ENCODE measurements around the gene PSMA4.

The PSMA4 gene

GRCh38 chr15:78573416-78573815, 33.2 kb downstream of the PSMA4 start:
- H3K36me3 ChIP-seq (ENCODE audit: control insufficient read depth in 1 of 2, insufficient read depth in 2 of 2, low read length in 2 of 2): no peaks in the 10 kb centered on the region
- no peak overlapping the region for H3K9ac ChIP-seq (ENCODE audit: low read length)
- no peak for DNase-seq
- H2BK12ac ChIP-seq (ENCODE audit: low read length): no peak overlapping the region
- H4K91ac ChIP-seq (ENCODE audit: low read depth, low read length): no peak overlapping the region
- H3K23ac ChIP-seq (ENCODE audit: low read length): no peak overlapping the region
- no CpG with 5 or more reads among the region's 4 CpGs for WGBS (ENCODE audit: extremely low coverage, insufficient coverage, insufficient read length)
- H2BK120ac ChIP-seq (ENCODE audit: insufficient read depth, low read length, poor library complexity): no peak overlapping the region
- no peak overlapping the region for H4K8ac ChIP-seq (ENCODE audit: low read depth, low read length)
- no peaks in the 10 kb centered on the region for H3K79me2 ChIP-seq (ENCODE audit: control insufficient read depth, insufficient read depth, low read length, poor library complexity)
- H2BK5ac ChIP-seq (ENCODE audit: low read depth, low read length, poor library complexity): no peak overlapping the region
- no peak overlapping the region for H2AFZ ChIP-seq (ENCODE audit: insufficient read depth, low read length, poor library complexity)
- H3K9me3 ChIP-seq (ENCODE audit: insufficient read depth, low read depth, low read length): no peaks in the 10 kb centered on the region
- H3K14ac ChIP-seq (ENCODE audit: low read length): no peak overlapping the region
- no peaks in the 10 kb centered on the region for H3K79me1 ChIP-seq (ENCODE audit: low read length)
- no peak overlapping the region for H3K18ac ChIP-seq (ENCODE audit: low read length)
- no peaks in the 10 kb centered on the region for H3K27me3 ChIP-seq (ENCODE audit: insufficient read depth, low read length)
- H3K4ac ChIP-seq (ENCODE audit: low read depth, low read length): no peak overlapping the region
- no peak overlapping the region for H2AK5ac ChIP-seq (ENCODE audit: low read length)
- no peak overlapping the region for H3K4me3 ChIP-seq (ENCODE audit: low read depth, low read length)
- no peak overlapping the region for H3K4me2 ChIP-seq (ENCODE audit: low read length)
- H3K27ac ChIP-seq (ENCODE audit: low read depth, low read length): no peak overlapping the region
- H3K4me1 ChIP-seq (ENCODE audit: control insufficient read depth in 1 of 2, insufficient read depth in 2 of 2, low read length in 2 of 2): no peaks in the 10 kb centered on the region
- no peak overlapping the region for H4K12ac ChIP-seq (ENCODE audit: low read depth, low read length)

- H3K14ac ChIP-seq (ENCODE audit: low read length): no peak overlapping the region
- no peak overlapping the region for H4K8ac ChIP-seq (ENCODE audit: low read depth, low read length)
- H2AFZ ChIP-seq (ENCODE audit: insufficient read depth, low read length, poor library complexity): no peak overlapping the region
- H3K9ac ChIP-seq (ENCODE audit: low read length): no peak overlapping the region
- H2AK5ac ChIP-seq (ENCODE audit: low read length): no peak overlapping the region
- no peak for DNase-seq
- no peak overlapping the region for H3K4ac ChIP-seq (ENCODE audit: low read depth, low read length)
- H3K27me3 ChIP-seq (ENCODE audit: insufficient read depth, low read length): no peaks in the 10 kb centered on the region
- WGBS (ENCODE audit: extremely low coverage, insufficient coverage, insufficient read length): no CpG with 5 or more reads among the region's 1 CpG
- no peak overlapping the region for H2BK12ac ChIP-seq (ENCODE audit: low read length)
- no peaks in the 10 kb centered on the region for H3K9me3 ChIP-seq (ENCODE audit: insufficient read depth, low read depth, low read length)
- H3K18ac ChIP-seq (ENCODE audit: low read length): no peak overlapping the region
- H3K27ac ChIP-seq (ENCODE audit: low read depth, low read length): no peak overlapping the region
- H3K4me2 ChIP-seq (ENCODE audit: low read length): no peak overlapping the region
- H2BK120ac ChIP-seq (ENCODE audit: insufficient read depth, low read length, poor library complexity): no peak overlapping the region
- no peaks in the 10 kb centered on the region for H3K36me3 ChIP-seq (ENCODE audit: control insufficient read depth in 1 of 2, insufficient read depth in 2 of 2, low read length in 2 of 2)
- no peak overlapping the region for H3K23ac ChIP-seq (ENCODE audit: low read length)
- H2BK5ac ChIP-seq (ENCODE audit: low read depth, low read length, poor library complexity): no peak overlapping the region
- no peaks in the 10 kb centered on the region for H3K4me1 ChIP-seq (ENCODE audit: control insufficient read depth in 1 of 2, insufficient read depth in 2 of 2, low read length in 2 of 2)
- no peak overlapping the region for H4K91ac ChIP-seq (ENCODE audit: low read depth, low read length)
- H3K4me3 ChIP-seq (ENCODE audit: low read depth, low read length): no peak overlapping the region
- H3K79me1 ChIP-seq (ENCODE audit: low read length): no peaks in the 10 kb centered on the region
- H4K12ac ChIP-seq (ENCODE audit: low read depth, low read length): no peak overlapping the region
- H3K79me2 ChIP-seq (ENCODE audit: control insufficient read depth, insufficient read depth, low read length, poor library complexity): no peaks in the 10 kb centered on the region
Measured at GRCh38 chr15:78574944-78575343, 34.7 kb downstream of the PSMA4 start.

- no peak overlapping the region for H4K12ac ChIP-seq (ENCODE audit: low read depth, low read length)
- no peak overlapping the region for H3K4me2 ChIP-seq (ENCODE audit: low read length)
- no peak overlapping the region for H2AK5ac ChIP-seq (ENCODE audit: low read length)
- H3K18ac ChIP-seq (ENCODE audit: low read length): no peak overlapping the region
- no peak overlapping the region for H2BK12ac ChIP-seq (ENCODE audit: low read length)
- no peak overlapping the region for H3K27ac ChIP-seq (ENCODE audit: low read depth, low read length)
- no peak overlapping the region for H2AFZ ChIP-seq (ENCODE audit: insufficient read depth, low read length, poor library complexity)
- H3K79me2 ChIP-seq (ENCODE audit: control insufficient read depth, insufficient read depth, low read length, poor library complexity): no peaks in the 10 kb centered on the region
- no peak overlapping the region for H2BK5ac ChIP-seq (ENCODE audit: low read depth, low read length, poor library complexity)
- H3K9me3 ChIP-seq (ENCODE audit: insufficient read depth, low read depth, low read length): peaks cover 2% of the 10 kb centered on the region
- no peaks in the 10 kb centered on the region for H3K4me1 ChIP-seq (ENCODE audit: control insufficient read depth in 1 of 2, insufficient read depth in 2 of 2, low read length in 2 of 2)
- no peaks in the 10 kb centered on the region for H3K36me3 ChIP-seq (ENCODE audit: control insufficient read depth in 1 of 2, insufficient read depth in 2 of 2, low read length in 2 of 2)
- no peak overlapping the region for H3K4me3 ChIP-seq (ENCODE audit: low read depth, low read length)
- no peak overlapping the region for H3K4ac ChIP-seq (ENCODE audit: low read depth, low read length)
- H3K14ac ChIP-seq (ENCODE audit: low read length): no peak overlapping the region
- H3K27me3 ChIP-seq (ENCODE audit: insufficient read depth, low read length): no peaks in the 10 kb centered on the region
- H3K23ac ChIP-seq (ENCODE audit: low read length): no peak overlapping the region
- no CpG with 5 or more reads among the region's 1 CpG for WGBS (ENCODE audit: extremely low coverage, insufficient coverage, insufficient read length)
- no peak overlapping the region for H4K8ac ChIP-seq (ENCODE audit: low read depth, low read length)
- no peak for DNase-seq
- no peaks in the 10 kb centered on the region for H3K79me1 ChIP-seq (ENCODE audit: low read length)
- no peak overlapping the region for H2BK120ac ChIP-seq (ENCODE audit: insufficient read depth, low read length, poor library complexity)
- H3K9ac ChIP-seq (ENCODE audit: low read length): no peak overlapping the region
- H4K91ac ChIP-seq (ENCODE audit: low read depth, low read length): no peak overlapping the region
Measured at GRCh38 chr15:78597583-78597982, 57.3 kb downstream of the PSMA4 start.

- Histone ChIP-seq H3K14ac (ENCODE audit: low read length) (no peak overlapping the region), H3K18ac (ENCODE audit: low read length) (no peak overlapping the region), H3K4me2 (ENCODE audit: low read length) (no peak overlapping the region), H3K36me3 (ENCODE audit: control insufficient read depth in 1 of 2, insufficient read depth in 2 of 2, low read length in 2 of 2) (no peaks in the 10 kb centered on the region), H4K91ac (ENCODE audit: low read depth, low read length) (no peak overlapping the region), H3K4me3 (ENCODE audit: low read depth, low read length) (no peak overlapping the region), H3K79me2 (ENCODE audit: control insufficient read depth, insufficient read depth, low read length, poor library complexity) (no peaks in the 10 kb centered on the region), H2BK12ac (ENCODE audit: low read length) (no peak overlapping the region), H3K9me3 (ENCODE audit: insufficient read depth, low read depth, low read length) (peaks cover 2% of the 10 kb centered on the region), H3K27ac (ENCODE audit: low read depth, low read length) (no peak overlapping the region), H3K27me3 (ENCODE audit: insufficient read depth, low read length) (no peaks in the 10 kb centered on the region), H4K8ac (ENCODE audit: low read depth, low read length) (no peak overlapping the region), H3K9ac (ENCODE audit: low read length) (no peak overlapping the region), H3K79me1 (ENCODE audit: low read length) (no peaks in the 10 kb centered on the region), H2AK5ac (ENCODE audit: low read length) (no peak overlapping the region), H4K12ac (ENCODE audit: low read depth, low read length) (no peak overlapping the region), H2BK5ac (ENCODE audit: low read depth, low read length, poor library complexity) (no peak overlapping the region), H2BK120ac (ENCODE audit: insufficient read depth, low read length, poor library complexity) (no peak overlapping the region), H2AFZ (ENCODE audit: insufficient read depth, low read length, poor library complexity) (no peak overlapping the region), H3K4me1 (ENCODE audit: control insufficient read depth in 1 of 2, insufficient read depth in 2 of 2, low read length in 2 of 2) (no peaks in the 10 kb centered on the region), H3K23ac (ENCODE audit: low read length) (no peak overlapping the region), H3K4ac (ENCODE audit: low read depth, low read length) (no peak overlapping the region)
- no CpG with 5 or more reads among the region's 3 CpGs for WGBS (ENCODE audit: extremely low coverage, insufficient coverage, insufficient read length)
- DNase-seq: no peak
Measured at GRCh38 chr15:78598348-78598747, 58.1 kb downstream of the PSMA4 start.
